ENCODE measurements around the gene ATP13A2.

The ATP13A2 gene

DNA sequence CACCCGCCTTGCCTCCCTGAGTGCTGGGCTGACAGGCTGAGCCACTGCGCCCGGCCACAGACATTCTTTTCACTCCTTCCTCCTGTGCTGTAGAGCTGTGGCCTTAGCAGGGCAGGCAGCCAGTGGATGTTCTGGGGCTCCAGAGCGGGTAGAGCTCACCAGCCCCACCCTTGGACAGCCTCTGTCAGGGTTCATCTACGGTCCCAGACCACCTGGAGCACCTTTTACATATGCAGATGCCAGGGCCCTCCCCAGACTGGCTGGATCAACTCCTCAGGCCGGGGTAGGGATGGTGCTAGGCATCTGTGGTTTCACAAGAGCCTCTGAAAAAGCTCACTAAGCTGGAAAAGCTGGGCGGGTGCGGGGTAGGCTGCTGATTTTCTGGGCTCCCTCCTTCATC is 4.6 kb downstream of the ATP13A2 start:
- FAIRE-seq (no peak), DNase-seq (ENCODE audit: insufficient read length, low spot score) (no peak)

DNA sequence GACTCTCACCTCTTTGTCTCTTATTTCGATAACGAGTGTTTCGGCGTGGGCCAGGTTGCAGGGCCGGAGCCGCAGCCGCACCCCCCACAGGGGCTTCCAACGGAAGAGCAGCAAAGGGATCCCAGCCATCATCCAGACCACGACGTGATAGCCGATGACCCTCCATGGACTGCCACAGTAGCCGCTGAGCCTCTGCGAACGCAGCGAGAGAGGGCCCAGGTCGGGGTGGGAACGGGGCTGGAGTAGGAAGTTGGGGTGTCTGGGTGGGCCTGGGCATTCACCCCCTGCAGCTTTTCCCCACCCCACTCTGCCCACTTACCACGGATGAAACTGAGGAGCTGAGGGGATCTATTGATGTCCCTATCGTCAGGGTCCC is 6.4 kb downstream of the ATP13A2 start:
- no peak for FAIRE-seq
- DNase-seq (ENCODE audit: insufficient read length, low spot score) = no peak

DNA sequence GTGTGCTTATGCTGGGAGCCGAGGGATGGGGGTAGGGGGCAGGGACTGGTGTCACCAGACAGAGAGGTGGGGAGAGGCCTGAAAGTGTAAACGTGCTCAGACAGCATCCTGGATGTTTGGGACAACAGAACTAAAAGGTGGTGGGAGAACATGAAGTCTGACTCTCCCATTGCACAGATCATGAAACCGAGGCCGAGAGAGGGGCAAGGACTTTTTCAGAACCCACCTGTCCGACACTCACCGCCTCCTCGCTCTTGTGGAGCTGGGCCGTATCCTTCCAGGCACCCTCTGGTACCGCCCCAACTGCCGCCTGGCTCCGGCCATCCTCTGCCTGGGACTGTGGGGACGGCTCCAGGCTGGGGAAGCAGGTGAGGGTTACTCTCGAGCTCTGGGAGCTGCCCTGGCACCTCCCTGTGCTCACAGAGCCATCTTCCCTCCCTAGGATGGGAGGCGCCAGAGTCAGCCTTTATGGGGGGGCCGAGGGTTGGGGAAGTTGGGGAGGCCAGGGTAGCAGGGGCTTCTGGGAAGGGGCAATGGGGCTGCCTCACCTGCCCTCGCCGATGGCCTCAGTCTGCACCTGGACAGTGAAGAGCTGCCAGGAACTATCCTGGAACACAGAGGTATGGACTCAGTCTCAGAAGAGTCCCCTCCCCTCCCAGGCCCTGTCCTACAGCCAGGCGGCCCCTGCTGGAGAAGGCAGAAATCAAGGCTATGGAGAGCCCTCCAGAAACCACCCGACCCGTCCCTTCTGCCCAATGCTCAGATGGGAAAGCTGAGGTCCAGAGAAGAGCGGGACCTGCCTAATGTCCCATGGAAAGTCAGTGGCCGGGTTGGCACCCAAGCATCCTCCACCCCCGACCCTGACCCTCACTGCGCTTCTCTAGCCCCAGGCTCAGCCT is 7.0 kb downstream of the ATP13A2 start:
- no peak for FAIRE-seq
- no peak for DNase-seq (ENCODE audit: insufficient read length, low spot score)

DNA sequence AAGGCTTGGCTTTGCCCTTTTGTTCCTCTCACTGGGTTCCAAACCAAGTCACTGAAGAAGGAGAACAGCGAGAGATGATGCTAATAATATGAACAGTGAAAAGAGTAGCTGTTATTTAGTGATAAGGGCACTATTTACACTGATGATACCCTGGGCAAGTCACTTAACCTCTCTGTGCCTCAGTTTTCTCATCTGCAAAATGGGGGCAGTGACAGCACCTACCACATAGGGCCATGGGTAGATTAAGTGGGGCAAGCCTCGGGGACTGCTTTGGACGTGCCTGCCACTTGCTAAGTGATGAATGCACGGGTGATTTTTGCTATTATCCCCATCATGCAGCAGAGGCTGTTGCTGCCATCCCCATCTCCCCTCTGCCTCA is 9.2 kb downstream of the ATP13A2 start:
- DNase-seq (ENCODE audit: insufficient read length, low spot score) = no peak
- FAIRE-seq = no peak

DNA sequence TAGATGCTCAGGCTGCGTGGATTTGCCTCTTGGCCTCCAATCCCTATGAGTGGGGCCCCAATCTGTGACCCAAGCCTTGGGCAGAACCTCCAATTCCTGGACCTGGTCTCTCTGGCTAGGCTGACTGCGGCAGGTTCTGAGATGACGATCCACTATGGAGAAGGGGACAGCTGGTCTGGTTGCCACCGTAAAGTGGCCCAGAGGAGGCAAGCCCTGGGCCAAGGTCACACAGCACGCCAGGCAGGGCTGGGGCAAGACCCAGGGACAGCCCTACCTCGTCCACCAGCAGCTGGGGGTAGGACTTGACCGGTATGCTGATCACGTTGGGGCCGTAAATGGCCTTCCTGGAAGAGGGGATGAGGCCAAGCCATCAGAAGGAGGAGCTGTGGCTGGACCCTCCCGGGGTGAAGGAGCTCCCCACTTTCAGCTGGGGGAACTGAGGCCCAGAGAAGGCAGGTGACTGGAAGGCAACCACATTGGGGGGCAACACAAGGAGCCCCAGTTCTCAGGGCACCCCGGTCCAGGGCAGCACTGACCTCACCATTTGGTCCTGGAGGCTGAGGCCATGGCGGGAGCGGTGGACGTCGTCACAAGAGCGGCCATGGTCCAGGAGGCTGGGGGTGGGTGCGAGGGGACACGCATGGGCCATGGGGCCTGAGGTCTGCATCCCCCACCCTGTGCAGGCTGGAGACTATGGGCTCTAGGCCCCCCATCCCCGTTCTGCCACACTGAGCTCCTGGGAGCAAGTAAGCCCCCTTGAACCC is 9.8 kb downstream of the ATP13A2 start:
- DNase-seq (ENCODE audit: insufficient read length, low spot score) (no peak), FAIRE-seq (no peak)

DNA sequence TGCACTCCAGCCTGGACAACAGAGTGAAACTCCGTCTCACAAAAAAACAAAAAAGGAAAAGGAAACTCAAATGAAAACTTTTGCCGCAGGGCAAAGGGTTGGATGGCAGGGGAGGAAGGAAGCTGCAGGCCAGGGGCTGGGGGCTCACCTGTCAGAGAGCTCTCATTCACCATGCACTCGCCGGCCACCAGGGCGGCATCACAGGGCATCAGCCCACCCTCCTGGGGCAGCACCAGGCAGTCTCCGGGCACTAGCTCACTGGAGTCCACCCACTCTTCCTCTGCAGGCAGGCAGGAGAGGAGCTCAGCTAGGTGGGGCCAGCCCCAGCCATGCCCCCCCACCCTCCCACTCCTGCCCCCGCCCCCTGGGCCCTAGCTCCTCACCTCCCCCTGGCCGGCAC is 11.9 kb downstream of the ATP13A2 start:
- FAIRE-seq (no peak), DNase-seq (ENCODE audit: insufficient read length, low spot score) (no peak)

DNA sequence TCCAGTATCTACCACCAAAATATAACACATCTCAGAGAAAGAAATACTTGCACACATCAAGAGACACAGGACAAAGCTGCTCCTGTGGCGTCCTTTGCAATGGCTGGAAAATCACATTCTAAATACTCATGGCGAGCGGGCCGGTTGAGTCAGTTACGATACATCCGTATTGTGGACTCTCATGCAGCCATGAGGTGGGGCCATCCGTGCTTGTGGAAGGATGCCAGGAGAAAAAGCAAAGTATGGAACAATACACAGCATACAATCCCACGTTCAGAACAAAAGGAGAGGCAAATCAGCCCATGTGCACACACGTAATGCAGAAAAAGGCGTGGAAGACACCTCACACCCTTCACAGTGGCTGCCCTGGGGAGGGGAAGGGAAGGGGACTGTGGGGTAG is 13.1 kb downstream of the ATP13A2 start:
- FAIRE-seq = no peak
- no peak for DNase-seq (ENCODE audit: insufficient read length, low spot score)

DNA sequence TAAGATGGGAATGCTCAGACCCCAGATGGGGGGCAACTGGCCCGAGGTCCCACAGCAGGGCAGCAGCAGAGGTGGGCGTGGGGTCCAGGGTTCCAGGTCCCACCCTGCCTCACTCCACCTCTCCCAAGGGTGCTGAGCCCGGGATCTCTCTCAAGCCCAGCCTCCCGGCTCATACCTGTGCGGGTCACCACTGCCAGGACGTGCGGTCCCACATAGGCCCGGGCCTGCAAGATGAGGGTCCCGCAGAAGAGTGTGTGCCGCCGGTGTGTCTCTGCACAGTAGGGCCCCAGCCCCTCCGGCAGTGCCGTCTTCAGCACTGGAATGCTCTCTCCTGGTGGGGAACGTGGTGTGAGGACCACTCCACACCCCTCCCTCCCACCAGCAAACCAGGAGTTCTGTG is 14.9 kb downstream of the ATP13A2 start:
- FAIRE-seq = no peak
- DNase-seq (ENCODE audit: insufficient read length, low spot score) = no peak

DNA sequence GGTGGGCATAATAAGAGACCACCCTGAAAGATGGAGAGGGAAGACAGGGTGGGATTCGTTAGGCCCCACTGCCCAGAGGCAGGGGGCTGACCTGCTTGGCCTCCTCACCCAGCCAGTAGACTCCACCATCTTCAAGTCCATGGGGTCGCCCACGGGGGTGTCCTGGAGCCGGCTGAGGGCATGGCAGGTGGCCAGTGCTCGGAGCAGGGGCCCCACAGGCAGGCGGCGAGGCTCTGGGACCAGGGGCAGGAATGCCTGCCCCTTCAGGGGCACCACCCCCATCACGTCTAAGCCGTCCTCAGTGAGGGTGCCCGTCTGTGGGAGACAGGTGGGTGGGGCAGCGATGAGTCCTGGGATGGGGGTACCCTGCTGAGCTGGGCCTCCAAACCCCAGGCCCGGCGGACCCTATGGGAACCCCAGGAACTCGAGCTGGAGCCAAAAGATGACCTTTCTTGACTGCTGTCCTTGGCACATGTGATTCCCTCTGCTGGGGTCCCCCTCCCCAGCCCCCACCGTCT is 18.1 kb downstream of the ATP13A2 start:
- FAIRE-seq = no peak
- no peak for DNase-seq (ENCODE audit: insufficient read length, low spot score)

DNA sequence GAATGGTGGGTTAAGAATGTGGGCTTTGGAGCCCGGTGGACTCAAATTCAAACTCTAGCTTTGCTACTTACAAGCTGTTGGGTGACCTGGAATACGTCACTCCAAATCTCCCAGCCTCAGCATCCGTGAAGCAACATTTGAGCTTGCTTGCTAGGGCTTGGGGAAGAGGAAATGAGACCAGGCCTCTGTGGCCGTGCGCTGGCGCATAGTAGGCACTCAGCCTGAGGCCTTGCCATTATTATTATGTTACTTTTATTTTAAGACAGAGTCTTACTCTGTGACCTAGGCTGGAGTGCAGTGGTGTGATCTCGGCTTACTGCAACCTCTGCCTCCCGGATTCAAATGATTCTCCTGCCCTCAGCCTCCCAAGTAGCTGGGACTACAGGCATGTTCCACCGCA is 19.1 kb downstream of the ATP13A2 start:
- FAIRE-seq = no peak
- no peak for DNase-seq (ENCODE audit: insufficient read length, low spot score)

DNA sequence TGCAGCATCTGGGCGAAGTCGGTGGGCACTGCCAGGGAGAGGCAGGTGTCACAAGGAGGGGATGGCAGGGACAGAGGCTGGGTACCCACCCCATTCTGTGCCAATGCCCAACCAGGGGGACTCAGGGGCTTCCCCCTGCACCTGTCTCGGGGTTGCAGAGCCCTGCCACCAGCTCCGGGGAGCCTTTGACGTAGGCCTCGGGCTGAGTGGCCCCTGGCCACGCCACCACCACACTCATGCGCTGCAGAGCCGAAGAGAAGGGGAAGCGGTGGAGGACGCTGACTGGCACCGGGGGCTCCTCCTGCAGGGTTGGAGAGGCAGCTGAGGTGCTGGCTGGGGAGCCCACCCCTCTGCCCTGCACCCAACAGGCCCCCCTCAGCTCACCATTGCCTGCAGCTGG is 19.6 kb downstream of the ATP13A2 start:
- no peak for DNase-seq (ENCODE audit: insufficient read length, low spot score)
- no peak for FAIRE-seq

DNA sequence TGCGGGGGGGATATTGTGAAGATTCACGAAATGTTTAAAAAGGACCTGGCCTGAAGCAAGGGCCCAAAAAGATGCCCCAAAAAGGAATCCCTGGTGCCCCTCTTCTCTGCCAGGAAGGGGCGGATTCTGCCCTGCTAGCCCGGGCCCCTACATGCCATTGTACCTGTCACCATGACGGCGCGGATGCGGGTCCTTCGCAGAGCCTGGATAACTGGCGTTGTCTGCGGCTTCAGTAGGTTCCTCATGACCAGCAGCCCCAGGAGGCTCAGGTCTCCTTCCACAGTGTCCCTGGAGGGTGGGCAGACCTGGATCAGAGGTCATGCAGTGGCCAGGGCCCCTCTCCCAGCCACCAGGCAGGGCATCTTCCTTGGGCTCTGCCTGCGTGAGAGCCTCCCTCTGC is 20.2 kb downstream of the ATP13A2 start:
- DNase-seq (ENCODE audit: insufficient read length, low spot score) (no peak), FAIRE-seq (no peak)

DNA sequence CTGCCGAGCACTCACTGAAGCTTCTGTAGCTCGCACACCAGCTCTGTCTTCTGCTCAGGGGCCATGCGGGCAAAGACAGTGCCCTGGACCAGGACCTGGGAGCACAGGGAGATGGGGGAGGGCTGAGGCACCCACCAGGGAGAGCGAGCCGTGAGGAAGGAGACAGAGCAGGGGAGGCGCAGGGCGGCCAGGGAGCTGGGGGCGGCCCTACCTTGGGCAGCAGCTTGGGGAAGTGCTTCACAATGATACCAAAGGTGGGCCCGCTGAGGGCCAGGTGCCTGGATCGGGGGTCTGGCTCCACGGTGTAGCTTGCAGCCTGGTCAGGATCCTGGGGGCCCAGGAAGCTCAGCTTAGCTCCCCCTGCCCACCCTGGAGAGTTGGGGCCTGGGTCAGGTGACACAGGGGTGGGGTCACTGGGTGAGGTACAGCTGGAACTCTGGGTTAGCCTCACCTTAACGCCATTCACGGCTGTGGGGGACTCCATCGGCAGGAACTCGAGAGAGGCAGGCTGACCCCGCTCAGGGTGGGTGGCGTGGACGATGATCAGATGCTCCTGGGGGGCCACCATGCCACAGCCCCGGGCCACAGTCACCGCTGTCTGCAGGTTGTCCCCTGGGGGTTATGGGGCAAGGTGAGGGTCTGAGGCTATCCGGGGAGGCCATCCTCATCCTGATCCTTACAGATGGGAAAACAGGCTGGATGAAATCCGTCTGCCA is 21.9 kb downstream of the ATP13A2 start:
- no peak for FAIRE-seq
- no peak for DNase-seq (ENCODE audit: insufficient read length, low spot score)

DNA sequence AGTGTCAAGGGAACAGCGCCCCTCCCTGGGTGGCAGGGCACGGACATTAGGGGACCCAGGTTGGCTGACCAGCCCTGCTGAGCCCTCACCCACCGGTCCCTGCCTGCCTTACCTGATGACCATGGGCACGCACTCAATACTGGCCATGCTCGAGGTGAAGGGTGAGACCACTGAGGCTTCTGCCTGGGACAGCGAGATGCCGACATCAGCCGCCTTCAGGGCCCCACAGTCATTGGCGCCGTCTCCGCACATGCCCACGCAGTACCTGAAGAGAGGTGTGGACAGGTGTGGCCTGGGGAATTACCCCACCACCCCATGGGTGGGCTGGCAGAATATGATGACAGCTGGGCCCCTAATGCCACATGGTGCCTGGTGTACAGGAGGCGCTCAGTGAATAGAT is 23.5 kb downstream of the ATP13A2 start:
- DNase-seq (ENCODE audit: insufficient read length, low spot score) (no peak), FAIRE-seq (no peak)

DNA sequence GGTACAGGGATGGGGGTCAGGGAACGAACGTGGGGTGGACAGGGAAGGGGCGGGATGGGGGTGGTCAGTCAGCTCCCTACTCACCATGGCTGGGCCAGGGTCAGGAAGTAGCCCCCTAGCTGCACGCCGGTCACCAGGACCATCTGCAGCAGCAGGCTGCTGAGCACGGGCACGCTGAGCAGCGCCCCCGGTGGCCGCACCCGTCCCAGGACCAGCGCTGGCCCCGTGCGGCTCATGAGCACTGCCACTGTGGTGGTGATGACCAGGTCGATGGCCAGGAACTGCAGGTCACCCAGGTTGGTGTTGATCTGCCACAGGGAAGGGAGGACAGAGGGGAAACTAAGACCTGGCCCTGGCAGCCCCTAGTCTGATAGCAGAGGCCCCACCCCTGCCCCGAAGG is 24.8 kb downstream of the ATP13A2 start:
- DNase-seq (ENCODE audit: insufficient read length, low spot score) (no peak), FAIRE-seq (no peak)

DNA sequence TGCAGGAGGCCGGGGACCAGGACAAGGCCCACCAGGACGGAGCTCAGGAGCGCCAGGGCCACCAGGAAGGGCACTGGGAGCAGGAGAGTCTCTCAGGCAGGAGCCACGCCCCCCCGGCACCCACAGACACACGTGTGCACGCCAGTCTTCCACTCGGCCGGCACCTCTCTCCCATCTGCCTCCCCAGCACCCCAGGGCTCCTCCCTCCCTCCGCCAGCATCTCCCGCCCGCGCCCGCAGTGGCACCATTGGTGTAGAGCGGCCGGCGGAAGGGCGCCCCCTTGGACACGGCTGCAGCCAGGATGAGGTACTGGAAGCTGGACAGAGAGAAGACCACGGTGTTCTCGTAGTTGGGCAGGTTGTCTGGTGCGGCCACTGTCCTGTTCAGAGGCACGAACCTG is 25.2 kb downstream of the ATP13A2 start:
- no peak for DNase-seq (ENCODE audit: insufficient read length, low spot score)
- FAIRE-seq = no peak

DNA sequence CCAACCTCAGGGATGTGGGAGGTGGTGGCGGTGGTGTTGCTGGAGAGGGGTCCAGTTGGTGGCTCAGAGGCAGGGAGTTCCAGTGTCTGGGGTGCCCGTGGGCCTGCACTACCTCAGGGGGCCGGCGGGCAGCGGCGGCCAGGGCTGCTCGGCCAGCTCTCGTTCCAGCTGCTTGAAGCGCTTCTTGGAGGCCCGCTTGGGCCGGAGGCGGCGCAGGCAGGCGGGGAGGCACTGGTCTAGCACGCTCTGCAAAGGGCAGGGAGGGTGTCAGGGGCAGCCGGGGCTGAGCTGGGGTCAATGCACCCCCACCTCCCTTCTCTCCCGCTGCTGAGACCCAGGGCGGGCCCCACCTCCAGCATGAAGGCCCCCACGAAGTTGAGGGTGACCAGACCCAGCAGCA is 25.6 kb downstream of the ATP13A2 start:
- DNase-seq (ENCODE audit: insufficient read length, low spot score) = no peak
- no peak for FAIRE-seq

DNA sequence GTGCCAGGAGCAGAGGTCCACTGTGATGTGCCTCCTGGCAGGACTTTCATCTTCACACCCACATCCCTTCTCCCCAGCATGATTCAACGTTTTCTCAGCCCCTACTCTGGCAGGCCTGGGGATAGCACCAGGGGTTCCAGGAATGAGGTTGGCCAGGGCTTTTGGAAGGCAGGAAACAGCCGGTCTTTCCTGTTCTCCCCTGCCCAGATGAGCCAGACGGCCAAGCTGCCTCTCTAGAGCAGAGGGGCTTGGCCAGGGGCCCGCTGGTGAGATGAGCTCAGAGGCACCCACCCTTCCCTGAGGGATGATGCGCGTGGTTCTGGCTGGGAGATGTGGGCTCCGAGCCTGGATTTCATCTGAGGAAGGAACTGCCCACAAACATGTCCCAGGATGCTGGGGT is 27.0 kb downstream of the ATP13A2 start:
- DNase-seq (ENCODE audit: insufficient read length, low spot score) (peak; percentile 48), FAIRE-seq (no peak)

DNA sequence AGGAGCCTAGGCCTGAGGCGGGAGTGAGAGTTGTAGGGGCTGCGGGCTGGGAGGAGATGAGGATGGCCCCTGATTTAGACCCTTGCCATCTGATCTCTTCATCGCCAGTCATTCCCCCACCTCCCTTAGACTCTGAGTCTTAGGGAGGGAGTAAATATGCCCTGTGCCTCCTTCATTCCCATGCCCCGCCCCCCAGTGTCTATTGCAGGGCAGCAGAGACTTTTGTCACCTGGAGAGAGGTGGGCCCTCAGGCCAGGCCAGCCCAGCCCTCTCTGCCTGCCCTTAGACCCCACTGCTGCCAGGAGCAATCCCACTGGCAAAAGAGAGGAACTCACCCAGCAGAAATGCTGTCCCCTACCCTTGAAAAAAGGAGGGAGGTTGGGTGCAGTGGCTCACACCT is 28.1 kb downstream of the ATP13A2 start:
- FAIRE-seq = no peak
- no peak for DNase-seq (ENCODE audit: insufficient read length, low spot score)

DNA sequence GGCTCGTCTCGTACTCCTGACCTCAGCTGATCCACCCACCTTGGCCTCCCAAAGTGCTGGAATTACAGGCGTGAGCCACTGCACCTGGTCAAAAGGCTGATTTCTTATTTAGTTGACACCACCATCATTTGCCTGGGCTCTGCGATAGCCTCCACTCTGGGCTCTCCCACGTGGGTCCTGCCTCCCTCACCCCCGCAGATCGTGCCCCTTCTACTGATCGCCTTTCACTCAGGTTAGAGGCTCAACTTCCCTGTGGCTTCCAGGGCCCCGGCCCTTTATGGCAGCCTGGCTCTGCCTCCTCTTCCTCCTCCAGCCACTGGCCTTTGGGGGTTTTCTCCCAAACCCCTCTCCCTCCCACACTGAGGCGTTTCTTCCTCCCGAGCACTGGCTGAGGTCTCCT is 28.8 kb downstream of the ATP13A2 start:
- DNase-seq (ENCODE audit: insufficient read length, low spot score) = no peak
- FAIRE-seq = no peak

DNA sequence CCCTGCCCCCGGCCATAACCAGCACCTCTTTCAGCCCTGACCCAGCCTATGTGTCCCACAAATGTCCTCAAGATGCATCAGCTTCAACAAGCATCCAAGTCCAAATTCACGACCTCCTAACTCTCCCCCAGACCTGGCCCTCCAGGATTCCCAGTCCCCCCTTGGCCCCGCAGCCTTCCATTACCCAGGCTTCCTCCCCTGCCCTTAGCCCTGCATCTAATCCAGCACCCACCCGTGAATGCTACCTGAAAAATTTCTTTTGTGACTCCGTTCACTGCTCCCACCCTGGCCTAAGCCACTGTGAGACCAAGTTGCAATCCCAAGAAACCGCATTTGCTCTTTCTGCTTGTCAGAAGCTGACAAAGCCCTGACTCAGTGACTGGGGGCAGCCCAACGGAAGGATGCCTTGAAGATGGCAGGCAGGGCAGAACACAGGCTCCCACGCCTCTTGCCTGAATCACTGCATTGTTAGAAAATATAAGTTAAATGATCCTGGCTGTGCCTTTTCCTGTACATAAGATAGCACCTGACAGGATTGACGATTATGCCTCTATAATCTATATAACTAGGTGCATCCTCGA is 30.4 kb downstream of the ATP13A2 start:
- DNase-seq (ENCODE audit: insufficient read length, low spot score) (no peak), FAIRE-seq (no peak)
